Measurements from ENCODE around the gene RTF1.

RTF1 gene

DNA sequence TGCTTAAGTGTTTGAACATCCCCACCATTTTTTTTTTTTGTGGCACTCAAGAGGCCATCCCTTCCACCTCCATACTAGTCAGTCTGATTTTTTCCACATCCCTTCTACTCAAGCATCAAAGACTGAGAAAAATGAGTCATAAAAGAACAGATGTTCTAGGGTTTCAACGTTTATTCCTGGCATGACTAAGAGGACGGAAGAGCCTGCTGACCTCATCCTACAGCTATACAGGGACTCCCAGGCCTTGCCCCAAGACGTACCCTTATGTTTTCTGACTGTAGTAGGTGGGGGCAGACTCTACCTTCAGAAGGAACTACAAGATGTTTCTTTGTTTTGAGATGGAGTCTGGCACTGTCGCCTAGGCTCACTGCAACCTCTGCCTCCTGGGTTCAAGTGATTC, 73.5 kb downstream of the RTF1 start:
- DNase-seq = no peak

DNA sequence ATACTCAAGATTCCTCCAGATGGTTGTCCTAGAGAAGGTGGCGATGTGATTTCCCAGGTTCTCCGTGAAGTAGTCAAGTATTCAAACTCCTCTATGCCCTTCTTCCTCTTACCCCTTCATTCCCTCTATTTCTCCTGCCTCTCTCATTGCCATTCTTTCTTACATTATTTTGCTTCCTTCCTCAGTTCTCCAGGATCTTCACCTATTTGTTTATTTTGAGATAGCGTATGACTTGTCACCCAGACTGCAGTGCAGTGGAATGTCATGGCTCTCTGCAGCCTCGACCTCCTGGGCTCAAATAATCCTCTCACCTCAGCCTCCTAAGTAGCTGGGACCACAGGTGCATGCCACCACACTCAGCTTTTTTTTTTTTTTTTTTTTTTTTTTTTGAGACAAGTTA, 75.0 kb downstream of the RTF1 start:
- DNase-seq = no peak

DNA sequence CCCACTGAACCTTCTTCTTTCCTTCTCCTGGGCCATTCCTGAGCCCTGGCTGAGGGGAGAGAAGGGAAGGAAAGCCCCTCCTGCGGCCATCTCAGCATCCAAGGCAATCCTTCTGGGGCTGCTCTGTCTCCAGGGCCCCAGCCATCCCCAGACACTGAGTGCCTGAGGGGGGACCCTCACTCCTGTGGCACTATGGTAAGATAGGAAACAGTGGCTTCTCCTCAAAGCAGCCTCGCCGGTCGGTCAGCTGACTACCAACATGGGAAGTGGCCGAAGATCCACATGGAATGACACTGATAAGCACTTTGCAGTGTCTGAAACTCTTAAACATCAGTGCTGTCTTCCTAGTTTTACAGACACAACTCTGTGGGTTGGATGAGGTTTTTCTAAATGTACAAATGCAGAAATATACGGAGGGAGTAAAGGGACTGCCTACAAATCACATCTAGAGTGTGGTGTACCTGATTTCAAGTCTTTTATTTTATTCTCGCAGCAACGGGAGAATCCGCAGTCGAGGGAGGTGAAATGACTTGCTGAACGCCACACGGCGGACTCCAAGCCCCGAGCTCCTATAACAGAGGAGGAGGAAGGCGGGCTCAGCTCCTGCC, 75.8 kb downstream of the RTF1 start:
- DNase-seq = no peak

GRCh38 chr15:41493205-41493901, 76.5 kb downstream of the RTF1 start, which contains the start of gene ITPKA:
ITPKA (plus strand) TSS chr15:41493874; CDS start chr15:41493928, 54 bp downstream.
- peak; percentile 94 for DNase-seq

DNA sequence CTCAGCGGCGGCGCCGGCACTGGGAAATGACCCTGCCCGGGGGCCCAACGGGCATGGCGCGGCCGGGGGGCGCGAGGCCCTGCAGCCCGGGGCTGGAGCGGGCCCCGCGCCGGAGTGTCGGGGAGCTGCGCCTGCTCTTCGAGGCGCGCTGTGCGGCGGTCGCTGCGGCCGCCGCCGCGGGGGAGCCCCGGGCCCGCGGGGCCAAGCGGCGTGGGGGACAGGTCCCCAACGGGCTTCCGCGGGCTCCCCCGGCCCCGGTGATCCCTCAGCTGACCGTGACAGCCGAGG, 77.0 kb downstream of the RTF1 start:
- DNase-seq = no peak

DNA sequence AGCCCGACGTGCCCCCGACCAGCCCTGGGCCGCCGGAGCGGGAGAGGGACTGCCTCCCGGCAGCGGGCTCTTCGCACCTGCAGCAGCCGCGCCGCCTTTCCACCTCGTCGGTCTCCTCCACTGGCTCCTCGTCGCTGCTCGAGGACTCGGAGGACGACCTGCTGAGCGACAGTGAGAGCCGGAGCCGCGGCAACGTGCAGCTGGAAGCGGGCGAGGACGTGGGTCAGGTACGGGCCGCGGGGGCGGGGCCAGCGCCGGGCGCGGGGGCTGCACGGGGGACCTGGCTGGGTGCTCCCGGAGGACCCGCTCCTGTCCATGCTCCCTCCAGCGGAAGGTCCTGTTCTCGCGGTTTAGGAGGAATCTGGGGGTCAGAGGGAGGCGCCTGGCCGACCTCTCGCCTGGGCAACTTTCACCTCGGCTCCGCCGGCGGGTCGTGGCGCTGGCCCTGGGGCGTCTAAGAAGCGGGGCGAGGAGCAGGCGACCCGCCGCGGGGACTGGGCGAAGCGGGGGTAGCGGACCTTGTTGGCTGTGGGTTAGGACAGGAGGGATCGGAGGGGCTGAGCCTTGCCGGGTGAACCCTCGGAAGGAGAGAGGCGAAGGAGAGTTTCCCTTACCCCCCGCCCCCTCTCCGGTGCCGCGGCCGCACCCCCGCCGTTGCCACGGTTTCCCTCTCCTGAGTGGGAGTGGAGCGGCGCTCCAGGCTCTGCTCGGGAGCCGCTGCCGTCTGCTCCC, 77.5 kb downstream of the RTF1 start:
- peak; percentile 79 for DNase-seq

DNA sequence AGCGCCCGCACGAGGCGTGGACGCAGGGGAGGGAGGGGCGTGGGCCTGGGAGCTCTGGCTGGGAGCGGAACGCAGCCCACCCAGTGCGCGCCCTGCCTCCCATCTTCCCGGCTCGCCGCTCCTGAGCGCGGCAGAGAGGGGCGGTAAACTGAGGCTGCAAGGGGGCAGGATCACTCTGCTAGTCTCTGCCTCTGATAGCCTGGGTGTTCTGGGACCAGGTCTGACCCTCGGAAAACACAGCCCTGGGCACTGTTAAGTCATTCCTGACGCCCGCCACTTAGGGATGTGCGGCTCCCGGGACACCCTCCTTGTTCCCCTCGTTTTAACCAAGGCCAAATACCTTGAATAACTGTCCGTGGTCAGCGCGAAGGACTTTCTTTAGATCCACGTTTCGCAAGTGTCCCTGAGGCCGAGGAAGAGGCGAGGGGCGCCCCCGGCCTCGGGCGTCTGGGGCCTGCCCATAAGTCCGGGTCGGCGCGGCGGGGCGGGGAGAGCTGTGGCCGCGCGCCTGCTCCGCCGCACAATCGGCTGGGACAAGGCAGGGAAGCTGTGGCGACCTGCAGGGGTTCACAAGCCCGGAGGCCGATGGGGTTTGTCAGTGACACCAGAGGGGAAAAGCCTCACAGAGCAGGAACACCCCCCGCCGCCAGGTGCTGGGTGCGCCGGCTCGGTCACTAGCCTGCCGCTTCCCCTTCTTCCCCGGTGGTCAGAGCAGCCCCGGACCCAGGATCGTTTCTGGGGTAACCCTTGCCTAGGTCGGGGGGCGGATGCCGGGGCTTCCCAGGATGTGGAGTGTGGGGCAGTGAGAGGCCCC, 78.2 kb downstream of the RTF1 start:
- DNase-seq = peak; percentile 71

DNA sequence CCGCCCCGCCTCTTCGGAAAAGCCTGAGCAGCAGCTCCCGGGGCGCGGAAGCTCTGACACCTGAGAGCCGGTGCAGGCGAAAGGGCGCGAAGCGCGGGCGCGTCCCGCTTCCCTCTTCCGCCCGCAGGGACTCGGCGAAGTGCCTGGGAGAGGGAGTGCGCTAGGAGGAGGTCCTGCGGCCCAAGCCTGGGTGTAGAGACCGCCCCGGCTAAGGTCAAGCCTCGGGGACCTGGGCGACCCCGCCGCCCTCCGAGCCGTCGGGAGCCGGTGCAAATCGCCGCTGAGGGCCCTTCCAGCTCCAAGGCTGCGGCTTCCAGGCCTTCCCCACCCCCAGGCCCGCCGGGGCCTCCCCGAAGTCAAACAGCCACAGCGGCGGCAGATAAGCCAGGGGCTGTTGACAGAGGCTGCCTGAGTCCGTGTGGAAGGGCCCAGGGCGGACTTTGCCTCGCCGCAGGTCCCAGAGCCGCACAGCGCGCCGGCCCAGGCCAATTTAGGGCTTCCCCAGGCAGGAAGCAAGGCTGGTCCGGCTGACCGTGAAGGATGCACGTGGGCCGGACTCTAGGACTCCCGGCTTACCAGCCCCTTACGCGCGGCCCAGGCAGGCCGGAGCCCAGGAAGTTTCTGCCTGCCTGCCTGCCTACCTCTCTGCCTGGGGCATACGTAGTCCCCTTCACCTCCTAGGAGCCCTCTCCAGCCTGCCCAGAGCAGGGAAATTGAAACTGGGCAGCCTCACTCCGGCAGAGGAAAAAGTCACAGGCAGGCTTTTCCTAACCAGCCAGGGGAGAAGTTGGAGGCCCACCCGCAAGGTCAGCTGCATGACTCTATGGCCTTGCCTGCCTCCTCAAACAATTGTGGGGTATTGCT, 79.1 kb downstream of the RTF1 start:
- DNase-seq = no peak

- DNase-seq = no peak
Observed at GRCh38 chr15:41498657-41499056, 81.8 kb downstream of the RTF1 start.

DNA sequence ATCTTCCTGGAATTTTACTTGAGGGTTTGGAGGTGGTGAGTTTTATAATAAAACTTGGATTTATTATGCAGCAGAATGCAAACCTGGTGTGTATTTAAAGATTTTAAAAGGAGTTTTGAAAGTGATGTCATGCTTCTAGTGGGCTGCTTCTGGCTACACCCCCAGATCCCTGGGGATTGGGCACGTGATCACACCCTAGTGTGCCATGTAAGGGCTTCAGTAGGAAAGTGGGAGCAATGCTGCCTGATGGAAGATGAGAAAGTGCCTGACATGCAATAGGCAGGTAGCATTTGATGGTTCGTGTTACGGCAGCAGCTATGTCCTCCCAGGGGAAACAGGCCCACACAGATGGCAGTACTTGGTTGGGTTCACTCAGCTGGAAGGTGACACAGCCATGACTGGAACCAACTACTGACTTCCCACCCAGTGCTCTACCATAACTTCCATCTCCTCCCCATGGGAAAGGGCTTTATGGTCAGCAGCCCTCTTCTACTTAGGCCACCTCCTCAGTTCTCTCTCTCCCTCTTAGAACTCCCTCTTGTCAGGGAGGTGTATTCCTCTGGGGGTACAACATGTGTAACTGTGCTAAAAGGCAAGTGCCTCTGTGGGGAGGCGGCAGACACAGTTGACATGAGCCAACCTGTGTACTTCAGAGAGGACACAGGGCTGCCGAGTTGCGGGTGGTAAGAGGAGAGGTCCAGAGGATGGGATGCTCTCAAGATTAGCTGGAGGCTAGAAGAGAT, 82.4 kb downstream of the RTF1 start:
- DNase-seq = no peak

- DNase-seq = peak; percentile 72
Observed at GRCh38 chr15:41501191-41501917, 84.5 kb downstream of the RTF1 start.

DNA sequence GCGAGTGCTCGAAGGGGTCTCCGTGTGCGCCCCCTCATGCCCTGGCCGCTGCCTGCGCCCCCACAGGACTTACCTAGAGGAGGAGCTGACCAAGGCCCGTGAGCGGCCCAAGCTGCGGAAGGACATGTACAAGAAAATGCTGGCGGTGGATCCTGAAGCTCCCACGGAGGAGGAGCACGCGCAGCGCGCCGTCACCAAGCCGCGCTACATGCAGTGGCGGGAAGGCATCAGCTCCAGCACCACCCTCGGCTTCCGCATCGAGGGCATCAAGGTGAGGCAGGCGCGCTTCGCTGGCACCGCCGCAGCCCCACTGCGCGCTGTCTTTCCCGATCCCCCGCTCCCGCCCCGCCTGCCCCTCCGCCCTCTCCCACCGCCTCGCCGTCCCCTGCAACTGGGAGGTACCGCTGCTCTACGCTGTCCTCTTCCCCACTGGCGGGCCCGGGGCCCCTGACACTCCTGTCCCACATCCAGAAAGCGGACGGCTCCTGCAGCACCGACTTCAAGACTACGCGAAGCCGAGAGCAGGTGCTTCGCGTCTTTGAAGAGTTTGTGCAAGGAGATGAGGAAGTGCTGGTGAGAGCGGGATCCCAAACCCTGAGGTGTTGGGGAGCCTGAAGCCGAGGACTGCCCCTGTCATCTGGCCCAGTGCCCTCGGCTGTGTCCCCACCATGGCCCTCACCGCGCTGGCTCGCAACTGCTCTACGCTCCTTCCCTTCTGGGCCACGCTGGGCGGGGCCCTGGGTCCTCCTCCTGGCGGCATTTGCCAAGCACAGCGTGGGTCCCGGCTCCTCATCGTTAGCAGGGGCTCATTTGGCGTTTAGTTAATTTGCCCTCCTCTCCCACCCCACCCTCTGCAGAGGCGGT, 85.3 kb downstream of the RTF1 start:
- peak; percentile 65 for DNase-seq

DNA sequence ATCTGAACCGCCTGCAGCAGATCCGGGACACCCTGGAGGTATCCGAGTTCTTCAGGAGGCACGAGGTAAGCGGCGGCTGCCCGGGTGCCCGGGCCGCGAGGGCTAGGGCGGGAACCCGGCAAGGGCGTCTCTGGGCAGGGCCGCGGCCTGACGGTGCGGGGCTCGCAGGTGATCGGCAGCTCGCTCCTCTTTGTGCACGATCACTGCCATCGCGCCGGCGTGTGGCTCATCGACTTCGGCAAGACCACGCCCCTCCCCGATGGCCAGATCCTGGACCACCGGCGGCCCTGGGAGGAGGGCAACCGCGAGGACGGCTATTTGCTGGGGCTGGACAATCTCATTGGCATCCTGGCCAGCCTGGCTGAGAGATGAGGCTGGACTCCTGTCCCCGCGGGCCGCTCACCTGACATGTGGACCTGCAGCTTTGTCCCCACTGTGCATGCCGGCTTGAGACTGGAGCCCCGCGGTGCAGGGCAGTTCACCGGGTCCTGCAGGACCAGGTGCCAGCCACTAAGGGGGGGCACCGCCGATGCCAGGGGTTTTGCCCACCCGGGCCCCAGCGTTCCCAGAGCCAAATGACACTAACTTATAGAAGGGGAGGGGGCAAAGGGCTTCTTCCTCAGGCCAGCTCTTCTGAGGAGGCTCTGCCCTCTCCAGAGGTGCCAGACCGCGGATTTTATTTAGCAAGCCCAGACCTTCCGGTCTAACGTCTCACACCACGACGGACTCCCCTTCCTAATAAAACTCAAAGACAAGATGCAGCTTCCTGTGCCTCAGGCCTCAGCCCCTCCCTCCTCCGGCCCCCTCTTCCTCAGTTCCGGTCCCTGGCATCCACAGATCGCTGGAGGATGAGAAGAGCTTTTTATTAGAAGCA, 86.1 kb downstream of the RTF1 start:
- DNase-seq = no peak

GRCh38 chr15:41503669-41504010, 86.7 kb downstream of the RTF1 start:
- DNase-seq = no peak

DNA sequence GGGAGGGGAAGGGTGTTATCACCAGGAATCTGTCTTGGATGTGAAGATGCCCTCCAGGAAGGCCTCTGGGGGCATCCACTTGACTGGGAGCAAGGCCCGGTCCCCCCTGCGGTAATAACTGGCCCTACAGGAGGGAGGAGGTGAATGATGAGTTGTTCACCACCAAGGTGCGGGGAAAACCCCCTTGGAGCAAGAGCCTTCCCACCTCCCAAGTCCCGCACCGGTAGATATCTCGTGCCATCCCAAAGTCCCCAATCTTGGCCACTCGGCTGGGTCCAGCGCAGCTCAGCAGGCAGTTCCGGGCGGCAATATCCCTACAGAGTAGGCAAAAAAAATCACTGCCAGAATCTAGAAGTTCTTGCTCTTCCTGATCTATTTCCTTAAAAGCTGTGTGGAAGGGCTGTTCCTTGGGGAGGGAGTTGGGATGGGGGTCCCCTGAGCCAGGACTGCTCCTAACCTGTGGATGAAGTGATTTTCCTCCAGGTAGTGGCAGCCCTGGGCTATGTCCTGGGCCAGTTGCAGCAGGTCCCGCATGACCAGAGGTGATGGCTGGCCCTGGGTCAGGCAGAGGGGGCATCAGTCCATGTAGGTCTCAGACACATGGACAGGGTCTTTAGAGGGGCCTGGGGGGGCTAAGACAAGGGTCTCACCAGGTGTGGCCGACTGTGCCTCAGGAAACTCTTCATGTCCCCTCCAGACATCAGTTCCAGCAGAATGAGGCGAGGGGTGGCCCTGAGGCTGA, 88.0 kb downstream of the RTF1 start:
- no peak for DNase-seq

GRCh38 chr15:41505776-41506175, 88.9 kb downstream of the RTF1 start:
- no peak for DNase-seq

- no peak for DNase-seq
Observed at GRCh38 chr15:41506796-41507341, 90.0 kb downstream of the RTF1 start.

DNA sequence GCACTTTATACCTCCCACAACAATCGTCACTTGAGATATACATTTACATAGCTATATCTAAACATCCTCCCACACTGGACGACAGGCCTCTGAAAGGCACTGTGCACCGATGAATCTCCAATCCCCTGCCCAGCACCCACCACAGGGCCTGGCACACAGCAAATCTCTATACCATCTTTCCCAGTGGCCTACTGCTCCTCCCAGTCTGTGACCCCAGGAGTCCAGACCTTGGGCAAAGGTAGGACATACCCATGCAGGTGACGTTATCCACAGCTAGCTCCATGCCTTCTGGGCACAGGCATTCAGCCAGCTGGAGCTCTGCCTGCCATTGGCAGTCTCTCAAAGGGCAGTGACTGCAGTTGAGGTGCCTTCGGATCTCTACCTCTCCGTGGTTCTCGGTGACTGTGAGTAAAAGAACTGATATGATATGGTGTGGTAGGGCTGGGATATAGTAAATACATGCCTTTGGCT, 91.0 kb downstream of the RTF1 start:
- DNase-seq = no peak
